GM12878 (cell line): Measurements from ENCODE around the gene ZNF669. TPM values are rescaled to one million over a fixed set of nuclear protein-coding genes. Genes with fewer than 3 reads are reported as not detected.

ENCODE experiments used
- ATAC-seq: fragments of 200-7000 bp; cut with Tn5 transposase; 3 replicates; pipeline ENCODE4 v1.9.1; 2020; ENCODE audit warnings: mild to moderate bottlenecking, moderate library complexity
- BruUV-seq: library from RNA; stranded (reverse); fragments of 400-500 nt; replicated peaks from 2 replicates; lab custom pipeline; 2021; lab: Mats Ljungman, UMichigan
- CTCF ChIA-PET: fragments of 300-600 bp; sonication (Branson Sonifier 250); formaldehyde crosslinking; extraction: SDS; loops from one replicate; lab custom pipeline; 2021; ENCODE audit warnings: inconsistent platforms; lab: Yijun Ruan, JAX
- POLR2A ChIA-PET: fragments of 350-600 bp; formaldehyde crosslinking; extraction: SDS; loops from one replicate; lab custom pipeline; 2021; ENCODE audit warnings: inconsistent platforms; lab: Charles Lee
- RAD21 ChIA-PET: fragments of 300-600 bp; sonication (Branson Sonifier 250); formaldehyde crosslinking; loops from one replicate; lab custom pipeline; 2023; ENCODE audit warnings: antibody characterized with exemption; ENCODE audit not compliant: unreplicated experiment; lab: Charles Lee
- SMC1A ChIA-PET: fragments of 300-600 bp; sonication (Branson Sonifier 250); formaldehyde crosslinking; loops from one replicate; lab custom pipeline; 2023; ENCODE audit not compliant: unreplicated experiment, uncharacterized antibody; lab: Charles Lee
- DNase-seq: peaks from one replicate; pipeline ENCODE4 v3.0.0-alpha.2; 2011; ENCODE audit warnings: low read depth, low spot score
- FAIRE-seq: peaks from 3 replicates; lab custom pipeline; 2011; peaks lifted over from hg19 to GRCh38; lab: Jason Lieb, UNC
- H2AFZ ChIP-seq: 2 replicates; pipeline ENCODE4 v1.6.0; 2011; ENCODE audit warnings: low read depth, low read length, control low read depth; ENCODE audit not compliant: control insufficient read depth
- H3K27ac ChIP-seq: 2 replicates; pipeline ENCODE4 v1.5.1; 2011; ENCODE audit warnings: control low read depth; ENCODE audit not compliant: control insufficient read depth, insufficient read depth
- H3K27me3 ChIP-seq, 2 experiments: replicated peaks in 1 of 2; 2 replicates each; pipeline versions ENCODE4 v1.6.0 to v1.6.1; 2011; ENCODE audit warnings: low read length in 1 of 2; ENCODE audit not compliant: control insufficient read depth in 2 of 2, insufficient read depth in 2 of 2
- H3K36me3 ChIP-seq, 2 experiments: 2 replicates each; pipeline ENCODE4 v1.5.1; 2011; ENCODE audit warnings: low read length in 1 of 2; ENCODE audit not compliant: control insufficient read depth in 2 of 2, insufficient read depth in 2 of 2
- H3K4me1 ChIP-seq: 2 replicates; pipeline ENCODE4 v1.6.1; 2011; ENCODE audit warnings: mild to moderate bottlenecking, low read length, moderate library complexity, mixed read lengths; ENCODE audit not compliant: control insufficient read depth, insufficient read depth
- H3K4me2 ChIP-seq: 2 replicates; pipeline ENCODE4 v1.6.0; 2011; ENCODE audit warnings: control low read depth; ENCODE audit not compliant: control insufficient read depth, insufficient read depth
- H3K4me3 ChIP-seq: fragments of 200-600 bp; sonication (generic); 2 replicates; pipeline ENCODE4 v1.5.1; 2016
- H3K79me2 ChIP-seq: 2 replicates; pipeline ENCODE4 v1.6.0; 2011; ENCODE audit warnings: low read length; ENCODE audit not compliant: control insufficient read depth, insufficient read depth
- H3K9ac ChIP-seq: 2 replicates; pipeline ENCODE4 v1.8.0; 2011; ENCODE audit warnings: low read length, control low read depth, mixed read lengths; ENCODE audit not compliant: control insufficient read depth, insufficient read depth
- H3K9me3 ChIP-seq: replicated peaks from 3 replicates; pipeline ENCODE4 v1.5.1; 2011; ENCODE audit warnings: mild to moderate bottlenecking, low read length; ENCODE audit not compliant: control insufficient read depth, insufficient read depth
- H4K20me1 ChIP-seq: 2 replicates; pipeline ENCODE4 v1.6.0; 2011; ENCODE audit not compliant: control insufficient read depth, insufficient read depth
- ASH2L ChIP-seq: fragments of 300-600, 200-600 bp; sonication (generic); IDR thresholded peaks from 2 replicates; pipeline ENCODE4 v1.6.1; 2017; ENCODE audit warnings: low read depth, mild to moderate bottlenecking, borderline replicate concordance
- BACH1 ChIP-seq: fragments of 450-650 bp; IDR thresholded peaks from 2 replicates; pipeline ENCODE4 v1.6.1; 2017; ENCODE audit warnings: mild to moderate bottlenecking, borderline replicate concordance
- CBX3 ChIP-seq: fragments of 200-600 bp; sonication (generic); IDR thresholded peaks from 2 replicates; pipeline ENCODE4 v1.6.1; 2016; ENCODE audit warnings: low read depth, borderline replicate concordance
- CREM ChIP-seq: IDR thresholded peaks from 2 replicates; pipeline ENCODE4 v1.6.1; 2014; ENCODE audit warnings: antibody characterized with exemption, low read depth
- E4F1 ChIP-seq: fragments of 450-650 bp; IDR thresholded peaks from 2 replicates; pipeline ENCODE4 v1.6.1; 2018; ENCODE audit warnings: borderline replicate concordance, mild to moderate bottlenecking; ENCODE audit not compliant: partially characterized antibody
- EP300 ChIP-seq, 2 experiments: fragments of 150-350 bp in 1 of 2; IDR thresholded peaks; 2 replicates each; pipeline ENCODE4 v1.6.1; 2011 to 2012; ENCODE audit warnings: low read depth in 2 of 2, low read length in 2 of 2, borderline replicate concordance in 1 of 2, improper control_type of control experiment in 1 of 2, inconsistent platforms in 1 of 2; ENCODE audit not compliant: control insufficient read depth in 1 of 2
- ESRRA ChIP-seq: IDR thresholded peaks from 2 replicates; pipeline ENCODE4 v1.6.1; 2012; ENCODE audit warnings: mild to moderate bottlenecking, low read length, improper control_type of control experiment
- FOXK2 ChIP-seq: fragments of 450-650 bp; IDR thresholded peaks from 2 replicates; pipeline ENCODE4 v1.6.1; 2017; ENCODE audit warnings: mild to moderate bottlenecking, moderate library complexity
- HSF1 ChIP-seq: fragments of 150-350 bp; IDR thresholded peaks from 2 replicates; pipeline ENCODE4 v1.6.1; 2014; ENCODE audit warnings: mild to moderate bottlenecking, low read depth, low read length
- PKNOX1 ChIP-seq: fragments of 450-650 bp; IDR thresholded peaks from 2 replicates; pipeline ENCODE4 v1.6.1; 2016; ENCODE audit warnings: mild to moderate bottlenecking
- PML ChIP-seq: IDR thresholded peaks from 2 replicates; pipeline ENCODE4 v1.6.1; 2012; ENCODE audit warnings: low read length, inconsistent platforms
- POLR2A ChIP-seq: IDR thresholded peaks from 2 replicates; pipeline ENCODE4 v1.6.1; 2011; ENCODE audit warnings: low read depth, mild to moderate bottlenecking, low read length
- POU2F2 ChIP-seq: IDR thresholded peaks from 3 replicates; pipeline ENCODE4 v1.6.1; 2011; ENCODE audit warnings: low read depth, mild to moderate bottlenecking, low read length, borderline replicate concordance
- SMAD5 ChIP-seq: IDR thresholded peaks from 2 replicates; pipeline ENCODE4 v1.6.1; 2016; ENCODE audit warnings: antibody characterized with exemption, low read depth
- SUZ12 ChIP-seq: fragments of 200-600 bp; sonication (generic); IDR thresholded peaks from one replicate; pipeline ENCODE4 v1.6.1; 2018; ENCODE audit warnings: antibody characterized with exemption, mild to moderate bottlenecking; ENCODE audit not compliant: unreplicated experiment
- TCF12 ChIP-seq: IDR thresholded peaks from 2 replicates; pipeline ENCODE4 v1.6.1; 2011; ENCODE audit warnings: low read depth, mild to moderate bottlenecking, low read length
- ZNF592 ChIP-seq: fragments of 450-650 bp; IDR thresholded peaks from 2 replicates; pipeline ENCODE4 v1.6.1; 2017; ENCODE audit warnings: mild to moderate bottlenecking, moderate library complexity
- ZNF622 ChIP-seq: fragments of 450-650 bp; IDR thresholded peaks from 2 replicates; pipeline ENCODE4 v1.6.1; 2017; ENCODE audit warnings: mild to moderate bottlenecking, inconsistent platforms
- WGBS: methylation state at CpG from one replicate; pipeline ENCODE4 v1.1.6; 2016; ENCODE audit warnings: low lambda C conversion rate; ENCODE audit not compliant: insufficient replicate concordance, insufficient coverage; ENCODE audit errors: missing lambda C conversion rate; 5-methylcytosine and 5-hydroxymethylcytosine counted together
- in situ Hi-C: fragments of 300-500 bp; cut with MboI; formaldehyde crosslinking; loops from 9 replicates; pipeline ENCODE4 v1.14.3; 2018; ENCODE audit warnings: mixed read lengths
- intact Hi-C: fragments of 100-400 bp; cut with micrococcal nuclease; formaldehyde crosslinking; loops from one replicate; pipeline ENCODE4 v1.14.2; 2022; ENCODE audit not compliant: unreplicated experiment
- polyA plus RNA-seq, 11 experiments: library from polyadenylated mRNA; depleted of rRNA in 4 of 11; unstranded in 6 of 11; stranded (reverse) in 5 of 11; fragments of >200 nt; fragmentation: Nextera tagmentation in 4 of 11; fragmentation: Illumina TruSeq in 1 of 11; extraction: Ambion mirVana in 4 of 11; extraction: Trizol in 1 of 11; gene quantifications; 1 replicate in 1 of 11; 2 replicates in 10 of 11; pipeline versions ENCODE4 v1.2.1 to v1.2.3, GENCODE V29; 2011 to 2016; ENCODE audit warnings: inconsistent platforms in 2 of 11, missing spikeins in 2 of 11, low read depth in 1 of 11
- total RNA-seq, 4 experiments: library from RNA; depleted of rRNA in 3 of 4; stranded (reverse); fragments of >200 nt in 3 of 4; fragmentation: Illumina TruSeq in 1 of 4; extraction: Trizol in 1 of 4; gene quantifications; 2 replicates each; pipeline versions ENCODE4 v1.2.1 to v1.2.3, GENCODE V29; 2013 to 2021

The ZNF669 gene
- total and polyA plus RNA-seq, 10 of the 15 experiments (the other 5 are each of a cell fraction or from before 2014, with no cell fraction given), result 4.8 to 11.1 (median 5.8) TPM

GRCh38 chr1:247112479-247112781, 8.3 kb upstream of the ZNF669 start:
- TF ChIP-seq SMAD5 (no peak), PML (no peak), ZNF592 (no peak), CBX3 (no peak), EP300 (IDR thresholded peaks at IDR 0.05; ENCODE audit: borderline replicate concordance in 1 of 2, control insufficient read depth in 1 of 2, low read depth in 2 of 2, low read length in 2 of 2) (no peak), ZNF622 (no peak), E4F1 (no peak), POLR2A (no peak), HSF1 (no peak), BACH1 (no peak), PKNOX1 (no peak), ESRRA (no peak), ASH2L (no peak), SUZ12 (no peak), TCF12 (no peak), POU2F2 (no peak), CREM (no peak), FOXK2 (no peak)
- Histone ChIP-seq H3K79me2 (no peaks in the 10 kb centered on the region), H3K4me3 (no peak overlapping the region), H3K27me3 (peaks cover 1 to 5% of the 10 kb centered on the region in 2 experiments; a peak in 3 of 4 replicates), H3K4me2 (no peak overlapping the region), H2AFZ (no peak overlapping the region), H3K36me3 (no peaks in the 10 kb centered on the region), H3K4me1 (no peaks in the 10 kb centered on the region), H3K9me3 (peaks cover 2% of the 10 kb centered on the region; the same call in 2 of the 3 replicates), H3K27ac (no peak overlapping the region), H4K20me1 (no peaks in the 10 kb centered on the region), H3K9ac (no peak overlapping the region)
- in situ Hi-C loops, result no loop called here
- 54% methylated on average over 9 of the region's 9 CpGs for WGBS
- ChIA-PET CTCF (no interaction called here), SMC1A (interaction anchor here (0.5 kb wide), 1 partner anchor 56 kb away, joined by 3 read pairs; no protein-coding TSS in a partner anchor), POLR2A (no interaction called here), RAD21 (no interaction called here)
- ATAC-seq (no peak), FAIRE-seq (no peak), DNase-seq (no peak)
- no TSS peak for BruUV-seq
- intact Hi-C loops, result no loop called here
